Right renal pelvis (tissue), 4 donors: ENCODE results near the gene FKBP5. TPM values are rescaled to one million over a fixed set of nuclear protein-coding genes. Genes with fewer than 3 reads are reported as not detected.
"Not testable (repeated sequence)": the region's sequence is repeated elsewhere in the genome, so short reads cannot be mapped to it uniquely, and the experiment has no call there.

Experiments used
- DNase-seq, 4 donors: peaks; one replicate each; pipeline ENCODE4 v3.0.0-alpha.2; 2013; ENCODE audit warnings: low read depth in 4 of 4, low spot score in 3 of 4, missing footprints in 1 of 4
- polyA plus RNA-seq, 4 donors: library from polyadenylated mRNA; unstranded; fragments of 120-200 nt; gene quantifications; one replicate each; pipeline ENCODE4 v1.2.1, GENCODE V29; 2013; ENCODE audit not compliant: insufficient read length in 4 of 4

The FKBP5 gene
- polyA plus RNA-seq, 4 donors, result 25.4 to 30.7 (median 28.2) TPM

- DNase-seq, result no peak
These were observed 5.7 kb upstream of the FKBP5 start for GRCh38 chr6:35694462-35694861.

GRCh38 chr6:35691027-35691824 is 2.5 kb upstream of the FKBP5 start:
- DNase-seq, result no peak

- DNase-seq, result no peak
These were observed 1.8 kb upstream of the FKBP5 start for GRCh38 chr6:35690484-35690883.

- not testable (repeated sequence) for DNase-seq
These were observed 1.3 kb upstream of the FKBP5 start for GRCh38 chr6:35690006-35690405.

- peak in 1 of 4 donors; percentile 48 for DNase-seq
These were observed 784 bp downstream of the FKBP5 start for GRCh38 chr6:35687658-35688604.

DNA sequence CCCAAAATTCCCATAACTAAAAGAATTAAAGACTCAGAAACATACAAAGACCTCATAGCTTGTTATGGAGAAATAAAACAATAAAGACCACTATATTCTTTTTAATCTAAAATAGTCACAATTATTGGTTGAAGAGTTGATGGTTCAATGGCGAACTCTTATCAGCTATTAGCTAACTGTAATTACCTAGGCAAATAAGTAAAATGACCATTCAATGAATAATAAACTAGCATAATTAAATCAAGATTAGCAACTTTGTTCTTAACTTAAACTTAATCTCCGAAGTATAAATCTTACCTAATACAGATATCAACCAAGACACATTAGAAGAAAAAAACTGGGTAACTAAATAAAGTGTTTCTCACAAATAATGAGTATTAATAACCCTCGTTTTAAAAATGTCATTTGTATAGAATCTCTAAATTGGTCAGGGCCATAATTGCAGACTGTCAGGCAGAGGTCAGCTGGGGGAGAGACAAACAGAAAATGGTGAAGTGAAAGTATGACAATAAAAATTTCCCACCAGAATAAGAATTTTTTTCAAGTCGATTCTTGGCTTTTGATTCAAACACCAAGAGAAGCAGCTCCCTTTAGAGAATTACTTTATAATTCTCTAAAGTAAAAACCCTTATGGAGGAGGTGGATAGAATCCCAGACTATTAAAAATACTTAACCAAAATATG is 1.7 kb downstream of the FKBP5 start:
- no peak for DNase-seq

- DNase-seq, result no peak
These were observed 2.3 kb downstream of the FKBP5 start for GRCh38 chr6:35686436-35686835.

DNA sequence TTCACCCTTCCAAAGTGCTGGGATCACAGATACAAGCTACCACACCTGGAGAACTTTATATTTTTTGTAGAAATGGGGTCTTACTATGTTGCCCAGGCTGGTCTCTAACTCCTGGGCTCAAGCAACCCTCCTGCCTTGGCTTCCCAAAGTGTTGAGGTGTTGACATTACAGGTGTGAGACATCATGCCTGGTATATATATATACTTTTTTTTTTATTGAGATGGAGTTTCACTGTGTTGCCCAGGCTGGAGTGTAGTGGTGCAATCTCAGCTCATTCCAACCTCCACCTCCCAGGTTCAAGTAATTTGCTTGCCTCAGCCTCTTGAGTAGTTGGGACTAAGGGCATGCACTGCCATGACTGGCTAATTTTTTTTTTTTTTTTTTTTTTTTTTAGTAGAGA is 5.4 kb downstream of the FKBP5 start:
- no peak for DNase-seq

GRCh38 chr6:35681298-35681697 is 7.4 kb downstream of the FKBP5 start:
- no peak for DNase-seq

GRCh38 chr6:35679399-35679798 is 9.3 kb downstream of the FKBP5 start:
- DNase-seq, result no peak

DNA sequence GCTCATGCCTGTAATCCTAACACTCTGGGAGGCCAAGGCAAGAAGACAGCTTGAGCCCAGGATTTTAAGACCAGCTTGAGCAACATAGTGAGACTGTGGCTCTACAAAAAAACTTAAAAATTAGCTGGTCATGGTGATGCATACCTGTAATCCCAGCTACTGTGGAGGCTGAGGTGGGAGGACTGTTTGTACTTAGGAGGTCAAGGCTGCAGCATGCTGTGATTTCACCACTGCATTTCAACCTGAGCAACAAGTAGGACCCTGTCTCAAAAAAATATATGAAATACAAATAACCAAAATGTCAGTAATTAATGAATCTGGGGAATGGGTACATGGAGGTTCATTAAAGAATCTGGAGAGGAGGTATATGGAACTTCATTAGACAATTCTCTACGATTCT is 9.9 kb downstream of the FKBP5 start:
- DNase-seq, result no peak

DNA sequence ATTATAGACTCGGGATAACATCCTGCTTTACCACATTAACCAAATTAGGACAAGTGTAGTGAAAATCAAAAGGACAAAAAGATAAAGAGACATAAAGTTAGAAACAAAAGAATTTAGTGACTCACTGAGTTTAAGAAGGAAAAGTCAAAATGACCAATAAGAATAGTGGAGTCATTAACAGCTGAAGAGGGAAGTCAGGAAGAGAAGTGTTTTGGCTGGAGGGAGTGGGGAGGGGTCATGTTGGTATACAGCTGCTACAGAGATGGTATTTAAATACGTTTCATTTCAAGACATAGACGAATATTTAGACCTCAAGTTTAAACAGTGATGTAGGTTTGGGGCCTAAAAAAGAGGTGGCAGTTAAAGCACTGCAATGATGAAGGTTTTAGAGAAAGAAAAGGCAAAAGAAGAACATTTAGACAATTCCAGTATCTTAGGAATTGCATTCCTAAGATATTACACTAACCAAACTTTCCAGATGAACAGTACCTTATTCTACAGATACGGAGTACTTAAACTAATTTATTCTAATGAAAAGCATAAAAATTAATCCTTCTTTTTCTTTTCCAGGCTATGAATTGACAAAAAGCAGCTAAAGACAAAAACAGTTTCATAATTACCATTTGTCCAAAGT is 10.6 kb downstream of the FKBP5 start:
- no peak for DNase-seq

- no peak for DNase-seq
These were observed 11.3 kb downstream of the FKBP5 start for GRCh38 chr6:35677456-35677855.

DNA sequence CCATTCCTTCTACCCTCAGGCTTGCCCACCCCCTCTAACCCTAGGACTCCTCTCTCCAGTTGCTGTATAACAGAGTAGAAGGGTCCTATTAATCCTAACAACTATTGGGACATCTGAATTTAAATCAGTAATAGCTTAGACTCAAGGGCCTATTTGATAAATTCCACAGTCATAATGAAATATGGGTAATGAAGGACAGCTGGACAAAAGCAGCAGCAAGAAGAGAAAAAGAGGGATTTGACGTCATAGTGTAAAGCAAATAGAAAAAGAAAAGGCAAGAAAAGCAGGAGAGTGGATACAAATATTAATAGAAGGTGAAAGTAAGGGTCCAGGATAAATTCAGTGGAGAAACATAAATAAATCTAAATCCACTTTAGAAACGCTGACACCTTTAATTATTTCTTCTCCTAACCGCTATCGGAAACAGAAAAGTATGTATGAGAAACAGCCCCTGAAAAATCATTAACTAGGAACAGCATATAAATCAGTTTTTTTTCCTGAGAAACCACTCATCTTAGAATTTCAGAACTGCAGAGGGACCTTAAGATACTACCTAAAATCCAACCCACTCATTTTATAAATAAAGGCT is 12.8 kb downstream of the FKBP5 start:
- no peak for DNase-seq

- DNase-seq, result no peak
These were observed 14.1 kb downstream of the FKBP5 start for GRCh38 chr6:35674594-35674993.

DNA sequence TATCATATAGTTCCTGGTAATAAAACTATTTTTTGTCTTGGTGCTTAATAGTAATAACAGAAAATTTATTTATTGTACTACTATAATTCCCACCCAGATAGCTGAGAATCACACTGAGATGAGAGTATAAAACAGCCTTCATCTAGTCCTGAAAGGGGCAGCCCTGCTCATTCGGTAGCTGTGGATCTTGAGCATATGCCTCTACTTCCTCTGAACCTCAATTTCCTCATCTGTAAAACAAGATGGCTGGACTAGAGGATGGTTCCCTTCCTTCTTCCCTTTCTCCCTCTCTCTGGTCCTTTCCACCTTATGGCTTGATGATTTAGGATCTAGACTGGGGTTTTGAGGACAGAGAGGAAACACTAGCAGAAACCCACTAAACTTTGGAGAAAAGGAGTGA is 15.0 kb downstream of the FKBP5 start:
- DNase-seq, result no peak

DNA sequence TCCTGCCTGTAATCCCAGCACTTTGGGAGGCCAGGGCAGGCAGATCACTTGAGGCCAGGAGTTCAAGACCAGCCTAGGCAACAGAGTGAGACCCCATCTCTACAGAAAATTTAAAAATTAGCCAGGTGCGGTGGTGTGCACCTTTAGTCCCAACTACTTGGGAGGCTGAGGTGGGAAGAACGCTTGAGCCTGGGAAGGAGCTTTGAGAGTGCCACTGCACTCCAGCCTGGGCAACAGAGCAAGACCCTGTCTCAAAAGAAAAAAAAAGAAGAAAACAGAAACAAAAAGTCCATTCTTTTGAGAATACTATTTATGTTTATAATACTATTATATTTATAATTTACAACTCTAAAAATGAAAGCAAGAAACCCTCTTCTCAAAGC is 15.4 kb downstream of the FKBP5 start:
- not testable (repeated sequence) for DNase-seq

DNA sequence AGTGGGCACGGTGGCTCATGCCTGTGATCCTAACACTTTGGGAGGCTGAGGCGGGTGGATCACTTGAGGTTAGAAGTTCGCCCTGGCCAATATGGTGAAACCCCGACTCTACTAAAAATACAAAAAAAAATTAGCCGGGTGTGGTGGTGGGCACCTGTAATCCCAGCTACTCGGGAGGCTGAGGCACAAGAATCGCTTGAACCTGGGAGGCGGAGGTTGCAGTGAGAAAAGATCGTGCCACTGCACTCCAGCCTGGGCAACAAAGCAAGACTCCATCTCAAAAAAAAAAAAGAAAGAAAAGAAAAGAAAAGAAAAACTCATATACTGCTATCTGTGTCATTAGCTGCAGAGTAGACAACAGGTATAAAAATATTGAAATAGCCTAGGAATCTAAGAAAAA is 18.3 kb downstream of the FKBP5 start:
- DNase-seq, result not testable (repeated sequence)

GRCh38 chr6:35669451-35670045 is 19.2 kb downstream of the FKBP5 start:
- DNase-seq, result no peak
